Esophagus squamous epithelium (tissue), 5 donors: ENCODE data around the gene MADD. TPM values are rescaled to one million over a fixed set of nuclear protein-coding genes. Genes with fewer than 3 reads are reported as not detected.

Experiments
- DNase-seq: peaks from one replicate; lab custom pipeline; 2025; lab: John Stamatoyannopoulos, UW
- H3K27ac ChIP-seq, 4 donors: fragments of 200-600 bp; sonication (generic); one replicate each; pipeline ENCODE4 v1.5.1; 2016 to 2019; ENCODE audit warnings: mild to moderate bottlenecking in 1 of 4
- H3K27me3 ChIP-seq, 4 donors: fragments of 200-600 bp; sonication (generic); 1 replicate in 3 of 4; 2 replicates in 1 of 4; pipeline versions ENCODE4 v1.5.1 to v1.6.0; 2017 to 2021; ENCODE audit warnings: antibody characterized with exemption in 1 of 4
- H3K36me3 ChIP-seq, 3 donors: fragments of 200-600 bp; sonication (generic); one replicate each; pipeline ENCODE4 v1.5.1; 2016 to 2019
- H3K4me1 ChIP-seq, 3 donors: fragments of 200-600 bp; sonication (generic); one replicate each; pipeline ENCODE4 v1.5.1; 2017 to 2019
- H3K4me3 ChIP-seq, 4 donors: fragments of 200-600 bp; sonication (generic); 1 replicate in 3 of 4; 2 replicates in 1 of 4; pipeline ENCODE4 v1.5.1; 2016 to 2019; ENCODE audit warnings: mild to moderate bottlenecking in 2 of 4, moderate library complexity in 1 of 4
- H3K9me3 ChIP-seq, 3 donors: fragments of 200-600 bp; sonication (generic); one replicate each; pipeline ENCODE4 v1.5.1; 2016 to 2019
- POLR2A ChIP-seq, 4 donors: fragments of 450-650 bp; IDR thresholded peaks; one replicate each; pipeline ENCODE4 v1.6.1; 2017; ENCODE audit warnings: antibody characterized with exemption in 4 of 4, mild to moderate bottlenecking in 4 of 4, moderate library complexity in 3 of 4
- WGBS, 2 donors: methylation state at CpG; one replicate each; pipeline ENCODE4 v1.1.5; 2018; 5-methylcytosine and 5-hydroxymethylcytosine counted together
- intact Hi-C: fragments of 100-400 bp; cut with DNase I; formaldehyde crosslinking; loops from one replicate; pipeline ENCODE4 v1.15.0; 2022
- total RNA-seq, 4 donors: library from RNA; depleted of rRNA; stranded (reverse); fragments of >200 nt; gene quantifications; one replicate each; pipeline ENCODE4 v1.1.0, GENCODE V29; 2016
- TF ChIP-seq, protein P1 (sequence below), 6 experiments: fragments of 450-650 bp in 4 of 6; fragments of 200-600 bp in 2 of 6; sonication (generic) in 2 of 6; IDR thresholded peaks; one replicate each; pipeline ENCODE4 v1.5.1; 2016 to 2019; ENCODE audit warnings: antibody characterized with exemption in 6 of 6, mild to moderate bottlenecking in 4 of 6, moderate library complexity in 4 of 6
- donor health status: DM: yes; HTN: yes; CAD: no.

Gene MADD
- total RNA-seq, 4 donors from 2014 or later, result 12.6 to 34.7 (median 15.4) TPM

DNA sequence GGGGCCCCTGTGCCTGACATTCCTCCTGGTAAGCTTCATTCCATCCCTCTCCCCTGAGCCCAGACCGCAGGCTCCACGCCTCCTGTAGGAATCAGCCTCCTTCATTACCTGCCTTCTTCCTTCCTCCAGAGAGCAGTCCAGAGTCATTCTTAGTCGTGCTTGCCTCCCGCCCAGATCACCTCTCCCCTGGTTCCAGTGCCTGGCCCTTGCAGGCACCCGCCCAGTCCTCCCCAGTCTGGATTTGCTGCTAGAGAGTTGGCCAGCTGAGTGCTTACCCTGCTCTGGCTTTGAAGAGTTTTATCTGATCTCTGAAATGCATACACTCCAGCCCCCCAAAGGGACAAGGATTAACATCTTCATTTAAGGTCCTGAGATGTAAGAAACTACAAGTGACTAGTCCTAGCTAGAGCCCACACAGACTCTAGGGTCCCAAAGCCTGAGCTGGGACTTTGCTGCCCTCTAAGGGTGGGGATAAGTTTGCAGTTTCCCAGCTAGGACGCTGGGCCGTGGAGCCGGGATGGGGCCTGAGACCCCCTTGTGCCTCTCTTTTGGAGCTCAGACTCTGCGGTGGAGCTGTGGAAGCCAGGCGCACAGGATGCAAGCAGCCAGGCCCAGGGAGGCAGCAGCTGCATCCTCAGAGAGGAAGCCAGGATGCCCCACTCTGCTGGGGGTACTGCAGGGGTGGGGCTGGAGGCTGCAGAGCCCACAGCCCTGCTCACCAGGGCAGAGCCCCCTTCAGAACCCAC, 10.5 kb upstream of the MADD start:
- Histone ChIP-seq H3K4me3 (peak overlapping the region in 2 of 4 donors; percentile 7 to 24), H3K9me3 (no peaks in the 10 kb centered on the region), H3K36me3 (peaks cover 0 to 20% (median 0%) of the 10 kb centered on the region in 3 donors), H3K4me1 (peaks cover 28 to 56% (median 35%) of the 10 kb centered on the region in 3 donors), H3K27me3 (no peaks in the 10 kb centered on the region), H3K27ac (peak overlapping the region in 2 of 4 donors; percentile 13 to 60)
- no peak for DNase-seq
- intact Hi-C loops, result loop anchor here (5.0 kb wide), 1 partner anchor 82 kb away; the partner anchor contains the start of gene ARFGAP2
- TF ChIP-seq, protein P1, sequence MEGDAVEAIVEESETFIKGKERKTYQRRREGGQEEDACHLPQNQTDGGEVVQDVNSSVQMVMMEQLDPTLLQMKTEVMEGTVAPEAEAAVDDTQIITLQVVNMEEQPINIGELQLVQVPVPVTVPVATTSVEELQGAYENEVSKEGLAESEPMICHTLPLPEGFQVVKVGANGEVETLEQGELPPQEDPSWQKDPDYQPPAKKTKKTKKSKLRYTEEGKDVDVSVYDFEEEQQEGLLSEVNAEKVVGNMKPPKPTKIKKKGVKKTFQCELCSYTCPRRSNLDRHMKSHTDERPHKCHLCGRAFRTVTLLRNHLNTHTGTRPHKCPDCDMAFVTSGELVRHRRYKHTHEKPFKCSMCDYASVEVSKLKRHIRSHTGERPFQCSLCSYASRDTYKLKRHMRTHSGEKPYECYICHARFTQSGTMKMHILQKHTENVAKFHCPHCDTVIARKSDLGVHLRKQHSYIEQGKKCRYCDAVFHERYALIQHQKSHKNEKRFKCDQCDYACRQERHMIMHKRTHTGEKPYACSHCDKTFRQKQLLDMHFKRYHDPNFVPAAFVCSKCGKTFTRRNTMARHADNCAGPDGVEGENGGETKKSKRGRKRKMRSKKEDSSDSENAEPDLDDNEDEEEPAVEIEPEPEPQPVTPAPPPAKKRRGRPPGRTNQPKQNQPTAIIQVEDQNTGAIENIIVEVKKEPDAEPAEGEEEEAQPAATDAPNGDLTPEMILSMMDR (IDR thresholded peaks at IDR 0.05), result peak; percentile 37 to 67 (median 53)
- TF ChIP-seq POLR2A (IDR thresholded peaks at IDR 0.05), result no peak
- 38 to 54% methylated on average over 7 to 8 of the region's 10 CpGs for WGBS, 2 donors

DNA sequence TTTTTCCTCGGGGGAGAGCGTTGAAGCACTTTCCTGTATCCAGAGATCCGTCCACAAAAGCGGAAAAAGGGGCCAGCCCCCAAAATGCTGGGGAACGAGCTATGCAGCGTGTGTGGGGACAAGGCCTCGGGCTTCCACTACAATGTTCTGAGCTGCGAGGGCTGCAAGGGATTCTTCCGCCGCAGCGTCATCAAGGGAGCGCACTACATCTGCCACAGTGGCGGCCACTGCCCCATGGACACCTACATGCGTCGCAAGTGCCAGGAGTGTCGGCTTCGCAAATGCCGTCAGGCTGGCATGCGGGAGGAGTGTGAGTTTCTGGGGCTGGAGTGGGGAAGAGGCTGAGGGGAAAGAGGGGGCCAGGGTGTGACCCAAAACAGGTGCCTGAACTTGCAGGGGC, 9.6 kb upstream of the MADD start:
- TF ChIP-seq, protein P1 (IDR thresholded peaks at IDR 0.05), result no peak
- no peak for TF ChIP-seq POLR2A (IDR thresholded peaks at IDR 0.05)
- peaks cover 28 to 54% (median 28%) of the 10 kb centered on the region in 3 donors for H3K4me1 ChIP-seq
- H3K9me3 ChIP-seq, result no peaks in the 10 kb centered on the region
- H3K4me3 ChIP-seq, result no peak overlapping the region
- 86 to 95% methylated on average over 14 to 19 of the region's 19 CpGs for WGBS, 2 donors
- DNase-seq, result no peak
- H3K36me3 ChIP-seq, result peaks cover 0 to 20% (median 0%) of the 10 kb centered on the region in 3 donors
- H3K27me3 ChIP-seq, result no peaks in the 10 kb centered on the region
- intact Hi-C loops, result no loop called here
- H3K27ac ChIP-seq, result no peak overlapping the region

DNA sequence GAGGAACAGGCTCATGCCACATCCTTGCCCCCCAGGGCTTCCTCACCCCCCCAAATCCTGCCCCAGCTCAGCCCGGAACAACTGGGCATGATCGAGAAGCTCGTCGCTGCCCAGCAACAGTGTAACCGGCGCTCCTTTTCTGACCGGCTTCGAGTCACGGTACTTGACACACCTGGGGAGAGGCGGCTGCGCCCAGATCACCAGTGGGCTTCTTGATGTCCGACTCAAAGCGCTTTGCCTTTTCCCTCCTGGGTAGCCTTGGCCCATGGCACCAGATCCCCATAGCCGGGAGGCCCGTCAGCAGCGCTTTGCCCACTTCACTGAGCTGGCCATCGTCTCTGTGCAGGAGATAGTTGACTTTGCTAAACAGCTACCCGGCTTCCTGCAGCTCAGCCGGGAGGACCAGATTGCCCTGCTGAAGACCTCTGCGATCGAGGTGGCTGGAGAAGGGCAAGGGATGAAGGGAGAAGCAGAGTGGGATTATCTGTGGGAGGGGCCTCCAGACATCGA, 8.6 kb upstream of the MADD start:
- TF ChIP-seq POLR2A (IDR thresholded peaks at IDR 0.05), result no peak
- TF ChIP-seq, protein P1 (IDR thresholded peaks at IDR 0.05), result no peak
- no peak for DNase-seq
- no peak overlapping the region for H3K27ac ChIP-seq
- no peaks in the 10 kb centered on the region for H3K9me3 ChIP-seq
- H3K4me3 ChIP-seq, result no peak overlapping the region
- peaks cover 25 to 48% (median 28%) of the 10 kb centered on the region in 3 donors for H3K4me1 ChIP-seq
- 86% methylated on average over 11 to 15 of the region's 22 CpGs for WGBS, 2 donors
- H3K27me3 ChIP-seq, result no peaks in the 10 kb centered on the region
- intact Hi-C loops, result no loop called here
- peaks cover 0 to 20% (median 0%) of the 10 kb centered on the region in 3 donors for H3K36me3 ChIP-seq

DNA sequence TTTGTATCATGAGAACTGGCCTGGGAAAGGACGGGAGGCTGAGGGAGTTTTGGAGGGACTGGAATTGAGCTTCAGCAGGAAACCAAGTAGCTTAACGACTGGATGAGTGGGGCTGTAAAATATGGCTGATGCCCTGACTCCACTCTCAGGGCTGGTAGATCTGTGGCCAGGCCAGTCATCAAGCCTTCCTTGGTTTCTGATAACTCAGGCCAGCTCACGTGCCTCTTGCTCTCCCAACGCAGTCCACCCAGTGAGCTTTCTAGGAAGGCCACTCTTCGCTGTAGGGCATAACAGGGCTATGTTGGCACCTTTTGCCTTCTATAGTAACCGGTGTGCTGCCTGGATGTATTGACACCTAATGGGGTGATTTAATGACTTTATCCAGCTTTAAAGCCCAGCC, 5.8 kb upstream of the MADD start:
- no peak overlapping the region for H3K4me3 ChIP-seq
- H3K4me1 ChIP-seq, result peaks cover 15 to 39% (median 19%) of the 10 kb centered on the region in 3 donors
- TF ChIP-seq POLR2A (IDR thresholded peaks at IDR 0.05), result no peak
- TF ChIP-seq, protein P1 (IDR thresholded peaks at IDR 0.05), result no peak
- H3K9me3 ChIP-seq, result no peaks in the 10 kb centered on the region
- no peaks in the 10 kb centered on the region for H3K27me3 ChIP-seq
- DNase-seq, result no peak
- intact Hi-C loops, result no loop called here
- peaks cover 0 to 20% (median 0%) of the 10 kb centered on the region in 3 donors for H3K36me3 ChIP-seq
- 92 to 95% methylated on average over 5 of the region's 6 CpGs for WGBS, 2 donors
- H3K27ac ChIP-seq, result no peak overlapping the region

DNA sequence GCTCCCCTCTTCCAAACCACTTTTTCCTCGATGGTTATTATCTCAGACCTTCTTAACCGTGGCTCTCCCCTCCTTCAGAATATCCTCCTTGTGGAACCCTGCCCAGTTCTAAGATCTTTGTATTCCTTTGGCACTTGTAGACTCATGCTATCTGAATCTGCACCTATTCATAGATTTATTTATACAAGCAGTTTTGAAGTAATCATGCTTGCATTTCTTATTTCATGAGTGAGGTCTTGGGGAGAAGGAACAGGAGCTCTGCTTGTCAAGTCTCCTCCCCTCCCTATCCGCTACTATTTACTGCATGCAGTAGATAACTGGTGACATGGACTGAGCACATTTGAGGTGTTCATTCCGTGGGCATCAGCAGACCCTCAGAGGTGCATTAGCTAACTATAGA, 5.4 kb upstream of the MADD start:
- Histone ChIP-seq H3K4me3 (no peak overlapping the region), H3K27me3 (no peaks in the 10 kb centered on the region), H3K4me1 (peaks cover 12 to 38% (median 17%) of the 10 kb centered on the region in 3 donors), H3K9me3 (no peaks in the 10 kb centered on the region), H3K27ac (no peak overlapping the region), H3K36me3 (peaks cover 0 to 20% (median 0%) of the 10 kb centered on the region in 3 donors)
- intact Hi-C loops, result no loop called here
- DNase-seq, result no peak
- 71 to 86% methylated on average over 3 to 4 of the region's 4 CpGs for WGBS, 2 donors
- TF ChIP-seq, protein P1 (IDR thresholded peaks at IDR 0.05), result no peak
- TF ChIP-seq POLR2A (IDR thresholded peaks at IDR 0.05), result no peak
